K562 (cell line): ENCODE results near the gene IRF2BP2. TPM values are rescaled to one million over a fixed set of nuclear protein-coding genes. Genes with fewer than 3 reads are reported as not detected.

Source experiments
- ATAC-seq: fragments of 200-7000 bp; cut with Tn5 transposase; 3 replicates; pipeline ENCODE4 v1.9.1; 2020; ENCODE audit warnings: moderate library complexity
- BruUV-seq: library from RNA; stranded (reverse); fragments of 400-500 nt; replicated peaks from 2 replicates; lab custom pipeline; 2021; lab: Mats Ljungman, UMichigan
- CTCF ChIA-PET: fragments of 300-600 bp; formaldehyde crosslinking; extraction: SDS; loops from one replicate; lab custom pipeline; 2021; ENCODE audit warnings: low intra/inter-chr PET ratio; lab: Yijun Ruan, JAX
- POLR2A ChIA-PET: fragments of 300-600, 350-650 bp; sonication (Branson Sonifier 250); formaldehyde crosslinking; extraction: SDS; loops from one replicate; lab custom pipeline; 2021; ENCODE audit warnings: antibody characterized with exemption, inconsistent platforms; lab: Yijun Ruan, JAX
- DNase-seq, 4 experiments: peaks; one replicate each; pipeline versions ENCODE4 v3.0.0 to v3.0.0-alpha.2; 2011 to 2018; ENCODE audit warnings: low spot score in 3 of 4, mixed read lengths in 3 of 4; ENCODE audit errors: extremely low read depth in 1 of 4
- FAIRE-seq: peaks from 2 replicates; lab custom pipeline; 2011; peaks lifted over from hg19 to GRCh38; lab: Jason Lieb, UNC
- H2AFZ ChIP-seq: 2 replicates; pipeline ENCODE4 v1.6.0; 2011; ENCODE audit warnings: low read depth, low read length, control low read depth, inconsistent platforms
- H3K27ac ChIP-seq: fragments of 200-600 bp; 3 replicates; pipeline ENCODE4 v1.8.0; 2011; ENCODE audit warnings: low read depth, mild to moderate bottlenecking, control low read depth, inconsistent platforms, low read length, moderate library complexity, mixed read lengths; ENCODE audit errors: extremely low read depth
- H3K27me3 ChIP-seq, 2 experiments: fragments of 300-600 bp in 1 of 2; 2 replicates in 1 of 2; 3 replicates in 1 of 2; pipeline versions ENCODE4 v1.6.0 to v1.8.0; 2011; ENCODE audit warnings: inconsistent platforms in 2 of 2, low read length in 2 of 2, mild to moderate bottlenecking in 1 of 2, mixed read lengths in 1 of 2, moderate library complexity in 1 of 2; ENCODE audit not compliant: control insufficient read depth in 2 of 2, insufficient read depth in 2 of 2
- H3K36me3 ChIP-seq: fragments of 300-600 bp; 3 replicates; pipeline ENCODE4 v1.8.0; 2011; ENCODE audit warnings: mild to moderate bottlenecking, low read length, inconsistent platforms; ENCODE audit not compliant: control insufficient read depth, insufficient read depth
- H3K4me1 ChIP-seq, 2 experiments: fragments of 200-600 bp in 1 of 2; replicated peaks in 1 of 2; 2 replicates in 1 of 2; 3 replicates in 1 of 2; pipeline versions ENCODE4 v1.5.1 to v1.8.0; 2011; ENCODE audit warnings: inconsistent platforms in 2 of 2, low read length in 2 of 2, mild to moderate bottlenecking in 1 of 2, mixed read lengths in 1 of 2, moderate library complexity in 1 of 2; ENCODE audit not compliant: control insufficient read depth in 2 of 2, insufficient read depth in 2 of 2
- H3K4me2 ChIP-seq: 2 replicates; pipeline ENCODE4 v1.6.1; 2011; ENCODE audit warnings: low read length, control low read depth, inconsistent platforms, mixed read lengths; ENCODE audit not compliant: insufficient read depth
- H3K4me3 ChIP-seq: fragments of 200-600 bp; sonication (generic), shearing (Covaris generic); 2 replicates; pipeline ENCODE4 v1.5.1; 2016; ENCODE audit warnings: control low read depth, inconsistent platforms
- H3K79me2 ChIP-seq: fragments of 200-600 bp; 3 replicates; pipeline ENCODE4 v1.8.0; 2011; ENCODE audit warnings: low read length, inconsistent platforms; ENCODE audit not compliant: control insufficient read depth, insufficient read depth
- H3K9ac ChIP-seq, 2 experiments: 2 replicates each; pipeline versions ENCODE4 v1.6.0 to v1.6.1; 2011; ENCODE audit warnings: low read depth in 2 of 2, low read length in 2 of 2, control low read depth in 1 of 2, inconsistent platforms in 1 of 2, mild to moderate bottlenecking in 1 of 2, mixed read lengths in 1 of 2; ENCODE audit not compliant: insufficient read depth in 1 of 2
- H3K9me1 ChIP-seq: one replicate; pipeline ENCODE4 v1.6.0; 2011; ENCODE audit warnings: inconsistent platforms, mild to moderate bottlenecking, low read length, moderate library complexity; ENCODE audit not compliant: control insufficient read depth, insufficient read depth
- H3K9me3 ChIP-seq: replicated peaks from 2 replicates; pipeline ENCODE4 v1.5.1; 2011; ENCODE audit warnings: low read depth, low read length, inconsistent platforms; ENCODE audit not compliant: control insufficient read depth, insufficient read depth
- H4K20me1 ChIP-seq: replicated peaks from 2 replicates; pipeline ENCODE4 v1.6.1; 2011; ENCODE audit warnings: low read length, inconsistent platforms, mixed read lengths; ENCODE audit not compliant: control insufficient read depth, insufficient read depth
- BHLHE40 ChIP-seq: IDR thresholded peaks from 2 replicates; pipeline ENCODE4 v1.6.1; 2011; ENCODE audit warnings: low read length, improper control_type of control experiment
- EP300 ChIP-seq: IDR thresholded peaks from 2 replicates; pipeline ENCODE4 v1.6.1; 2012; ENCODE audit warnings: low read length, improper control_type of control experiment
- FOXO4 ChIP-seq: fragments of 450-650 bp; formaldehyde crosslinking; IDR thresholded peaks from 2 replicates; pipeline ENCODE4 v1.4.0; 2020; ENCODE audit warnings: mild to moderate bottlenecking, moderate library complexity
- GMEB1 ChIP-seq: fragments of 250-450 bp; sonication (Bioruptor Pico); IDR thresholded peaks from 2 replicates; pipeline ENCODE4 v1.4.0; 2020; ENCODE audit warnings: mild to moderate bottlenecking
- HNRNPLL ChIP-seq: fragments of 200-400 bp; formaldehyde crosslinking; IDR thresholded peaks from 2 replicates; pipeline ENCODE4 v1.6.1; 2017; ENCODE audit warnings: low read length, low read depth, mild to moderate bottlenecking; ENCODE audit not compliant: poor library complexity, severe bottlenecking
- MBD1 ChIP-seq: fragments of 250-450 bp; sonication (Bioruptor Pico); IDR thresholded peaks from 2 replicates; pipeline ENCODE4 v1.8.0; 2022; ENCODE audit warnings: inconsistent platforms
- RBBP5 ChIP-seq: fragments of 200-600 bp; sonication (generic); IDR thresholded peaks from 2 replicates; pipeline ENCODE4 v1.6.1; 2012; ENCODE audit warnings: borderline replicate concordance, mild to moderate bottlenecking, low read length, control low read depth, inconsistent platforms; ENCODE audit not compliant: insufficient read depth, poor library complexity, severe bottlenecking
- RBFOX2 ChIP-seq: fragments of 200-400 bp; formaldehyde crosslinking; IDR thresholded peaks from 2 replicates; pipeline ENCODE4 v1.6.1; 2017; ENCODE audit warnings: low read depth, mild to moderate bottlenecking, low read length, moderate library complexity
- THAP12 ChIP-seq: fragments of 250-450 bp; sonication (Bioruptor Pico); IDR thresholded peaks from 2 replicates; pipeline ENCODE4 v1.9.0; 2021; ENCODE audit warnings: mild to moderate bottlenecking, inconsistent platforms
- ZBTB12 ChIP-seq: fragments of 250-450 bp; sonication (Bioruptor Pico); IDR thresholded peaks from 2 replicates; pipeline ENCODE4 v1.4.0; 2020
- ZNF134 ChIP-seq: fragments of 250-450 bp; sonication (Bioruptor Pico); conservative IDR thresholded peaks from 2 replicates; pipeline ENCODE4 v1.4.0; 2020
- WGBS: fragments of 100-300 bp; shearing (Covaris generic); methylation state at CpG from one replicate; pipeline ENCODE4 v1.1.6; 2016; ENCODE audit warnings: low coverage, mixed read lengths; ENCODE audit not compliant: insufficient coverage; ENCODE audit errors: missing lambda C conversion rate; 5-methylcytosine and 5-hydroxymethylcytosine counted together
- in situ Hi-C: fragments of 300-500 bp; cut with MboI; formaldehyde crosslinking; loops from 4 replicates; pipeline ENCODE4 v1.15.0; 2018; ENCODE audit warnings: inconsistent platforms, mixed read lengths
- intact Hi-C: fragments of 100-400 bp; cut with micrococcal nuclease; formaldehyde crosslinking; loops from 2 replicates; pipeline ENCODE4 v1.14.2; 2022
- polyA plus RNA-seq, 8 experiments: library from polyadenylated mRNA; depleted of rRNA in 4 of 8; stranded (reverse) in 5 of 8; unstranded in 3 of 8; fragments of >200 nt; fragmentation: Nextera tagmentation in 2 of 8; fragmentation: Illumina TruSeq in 1 of 8; extraction: Ambion mirVana in 2 of 8; extraction: Trizol in 1 of 8; gene quantifications; 2 replicates each; pipeline versions ENCODE4 v1.2.1 to v1.2.3, GENCODE V29; 2011 to 2014; ENCODE audit warnings: inconsistent platforms in 1 of 8, missing spikeins in 1 of 8
- total RNA-seq, 7 experiments: library from RNA; depleted of rRNA in 6 of 7; stranded (reverse); fragments of >200 nt in 6 of 7; fragmentation: Illumina TruSeq in 2 of 7; extraction: Trizol in 2 of 7; gene quantifications; 2 replicates each; pipeline versions ENCODE4 v1.2.1 to v1.2.3, GENCODE V29; 2011 to 2021; ENCODE audit warnings: low replicate concordance in 1 of 7

The IRF2BP2 gene
- total and polyA plus RNA-seq, 9 of the 15 experiments (the other 6 are each of a cell fraction or from before 2014, with no cell fraction given): 7.7 to 68.6 (median 22.1) TPM

- 1% methylated on average over 62 of the region's 121 CpGs for WGBS
- no peak for FAIRE-seq
- H3K4me1 ChIP-seq: peaks cover 41 to 49% of the 10 kb centered on the region in 2 experiments
- TF ChIP-seq ZNF134 (CRISPR knock-in tag) (no peak), THAP12 (CRISPR knock-in tag) (peak; percentile 44; the same call in 1 of the 2 replicates), ZBTB12 (CRISPR knock-in tag) (0 out of 2 replicates have a peak, but pooled peaks have one; percentile 20), FOXO4 (CRISPR knock-in tag) (peak; percentile 27; the same call in 1 of the 2 replicates), BHLHE40 (no peak), RBFOX2 (peak; percentile 85), RBBP5 (peak; percentile 44), MBD1 (CRISPR knock-in tag) (no peak), HNRNPLL (peak; percentile 26), GMEB1 (CRISPR knock-in tag) (peak; percentile 45; the same call in 1 of the 2 replicates), EP300 (no peak)
Observed at GRCh38 chr1:234608911-234609690, 877 bp downstream of the IRF2BP2 start.

More at GRCh38 chr1:234608911-234609690, 877 bp downstream of the IRF2BP2 start:
- Histone ChIP-seq H4K20me1 (peaks cover 29% of the 10 kb centered on the region; the same call in 1 of the 2 replicates), H3K4me2 (peak overlapping the region; percentile 94; the same call in 1 of the 2 replicates), H3K9me3 (no peaks in the 10 kb centered on the region), H2AFZ (no peak overlapping the region), H3K9me1 (no peaks in the 10 kb centered on the region), H3K79me2 (peaks cover 52% of the 10 kb centered on the region), H3K27ac (peak overlapping the region; percentile 90), H3K9ac (peak overlapping the region; percentile 93 to 99; a peak in 3 of 4 replicates), H3K27me3 (no peaks in the 10 kb centered on the region), H3K36me3 (peaks cover 40% of the 10 kb centered on the region), H3K4me3 (peak overlapping the region; percentile 69)
- DNase-seq (peak; percentile 56 to 76 (median 72)), ATAC-seq (no peak)
- ChIA-PET POLR2A (interaction anchor here (0.5 to 6.1 kb wide), 19 partner anchors 8 to 481 kb away, joined by 3 to 42 read pairs (median 4); partner anchors contain the start of gene TARBP1), CTCF (interaction anchor here (0.9 kb wide), 1 partner anchor 366 kb away, joined by 3 read pairs; no protein-coding TSS in a partner anchor)
- intact Hi-C loops (loop anchor here (1.0 to 10.0 kb wide), 3 partner anchors 110 to 896 kb away; partner anchors contain the start of gene B3GALNT2), in situ Hi-C loops (no loop called here)
- BruUV-seq: no TSS peak
